NCI-H146 treated with DMSO at 0.1 percent for 48 hours (cell line): ENCODE measurements around the gene TMCO2.
"Not testable (repeated sequence)": the region's sequence is repeated elsewhere in the genome, so short reads cannot be mapped to it uniquely, and the experiment has no call there.

Experiments
- DNase-seq: peaks from one replicate; lab custom pipeline; 2025; ENCODE audit not compliant: unreplicated experiment; lab: John Stamatoyannopoulos, UW

The TMCO2 gene

GRCh38 chr1:40247655-40248054 is at the start of gene TMCO2:
Gene TMCO2, plus strand, starts transcription at chr1:40247937. Its CDS starts 57 bp downstream, at chr1:40247994.
- no peak for DNase-seq

GRCh38 chr1:40199126-40199525 is 48.6 kb upstream of the TMCO2 start:
- no peak for DNase-seq

GRCh38 chr1:40204856-40205255 is 42.9 kb upstream of the TMCO2 start:
- no peak for DNase-seq

GRCh38 chr1:40210511-40211204 is 37.1 kb upstream of the TMCO2 start:
- DNase-seq: no peak

GRCh38 chr1:40218333-40218732 is 29.4 kb upstream of the TMCO2 start:
- no peak for DNase-seq

- not testable (repeated sequence) for DNase-seq
Observed at GRCh38 chr1:40221471-40221905, 26.2 kb upstream of the TMCO2 start.

GRCh38 chr1:40221977-40222772 is 25.6 kb upstream of the TMCO2 start:
- no peak for DNase-seq

- no peak for DNase-seq
Observed at GRCh38 chr1:40224040-40224439, 23.7 kb upstream of the TMCO2 start.

GRCh38 chr1:40226192-40226591 is 21.5 kb upstream of the TMCO2 start:
- DNase-seq: no peak

GRCh38 chr1:40232444-40232843 is 15.3 kb upstream of the TMCO2 start:
- DNase-seq: no peak

- no peak for DNase-seq
Observed at GRCh38 chr1:40239626-40240025, 8.1 kb upstream of the TMCO2 start.

- no peak for DNase-seq
Observed at GRCh38 chr1:40240390-40240789, 7.3 kb upstream of the TMCO2 start.

- DNase-seq: no peak
Observed at GRCh38 chr1:40241362-40241761, 6.4 kb upstream of the TMCO2 start.

- no peak for DNase-seq
Observed at GRCh38 chr1:40243351-40243750, 4.4 kb upstream of the TMCO2 start.

- DNase-seq: no peak
Observed at GRCh38 chr1:40244138-40244744, 3.5 kb upstream of the TMCO2 start.

GRCh38 chr1:40245686-40246085 is 2.1 kb upstream of the TMCO2 start:
- DNase-seq: no peak

GRCh38 chr1:40248412-40248811 is 675 bp downstream of the TMCO2 start:
- no peak for DNase-seq

- no peak for DNase-seq
Observed at GRCh38 chr1:40251456-40251855, 3.7 kb downstream of the TMCO2 start.

GRCh38 chr1:40252601-40253000 is 4.9 kb downstream of the TMCO2 start:
- no peak for DNase-seq

- no peak for DNase-seq
Observed at GRCh38 chr1:40255231-40255630, 7.5 kb downstream of the TMCO2 start.

- no peak for DNase-seq
Observed at GRCh38 chr1:40256401-40257084, 8.8 kb downstream of the TMCO2 start.
